HG03060 (cell line): ENCODE measurements around the gene WDR31.
"Not testable (repeated sequence)": the region's sequence is repeated elsewhere in the genome, so short reads cannot be mapped to it uniquely, and the experiment has no call there.

Experiments used
- ATAC-seq: cut with Tn5 transposase; IDR thresholded peaks from one replicate; pipeline ENCODE4 v1.9.1; 2021; ENCODE audit warnings: low read depth, moderate number of reproducible peaks; ENCODE audit not compliant: unreplicated experiment

WDR31 gene

DNA sequence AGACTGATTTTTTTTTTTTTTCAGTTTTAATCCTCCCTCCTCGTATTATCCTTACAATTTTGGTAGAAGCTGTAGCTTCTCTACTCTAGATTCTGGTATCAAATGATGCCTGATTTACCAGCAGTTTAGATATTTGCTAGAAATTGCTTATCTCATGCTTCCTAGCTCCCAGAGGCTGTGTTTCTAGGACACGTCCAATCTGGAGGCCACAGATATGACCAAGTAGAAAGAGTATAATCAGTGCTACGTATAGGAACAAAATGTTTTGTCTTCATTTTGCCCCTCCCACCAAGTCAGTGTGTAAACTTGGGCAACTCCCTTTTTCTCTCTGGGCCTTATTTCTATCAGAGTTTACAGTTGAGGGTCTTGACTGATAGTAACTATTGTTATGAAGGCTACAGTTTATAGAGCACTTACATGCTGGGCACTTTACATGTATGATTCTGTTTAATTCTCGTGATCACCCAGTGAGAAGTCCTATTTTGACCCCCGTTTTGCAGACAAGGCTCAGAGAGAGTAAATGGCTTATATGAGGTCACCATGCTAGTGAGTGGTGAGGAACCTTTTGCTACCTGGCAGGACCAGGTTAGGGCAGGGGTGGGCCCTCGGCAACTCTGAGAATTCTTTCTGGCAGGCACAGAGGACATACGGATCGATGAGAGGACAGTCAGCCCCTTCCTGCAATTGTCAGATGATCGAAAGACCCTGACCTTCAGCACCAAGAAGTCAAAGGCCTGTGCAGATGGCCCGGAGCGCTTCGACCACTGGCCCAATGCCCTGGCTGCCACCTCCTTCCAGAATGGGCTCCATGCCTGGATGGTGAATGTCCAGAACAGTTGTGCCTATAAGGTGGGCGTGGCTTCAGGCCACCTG is 29.1 kb upstream of the WDR31 start:
- ATAC-seq = no peak

GRCh38 chr9:113368348-113368981 is 28.4 kb upstream of the WDR31 start:
- no peak for ATAC-seq

- ATAC-seq = not testable (repeated sequence)
Observed at GRCh38 chr9:113365652-113366051, 25.6 kb upstream of the WDR31 start.

DNA sequence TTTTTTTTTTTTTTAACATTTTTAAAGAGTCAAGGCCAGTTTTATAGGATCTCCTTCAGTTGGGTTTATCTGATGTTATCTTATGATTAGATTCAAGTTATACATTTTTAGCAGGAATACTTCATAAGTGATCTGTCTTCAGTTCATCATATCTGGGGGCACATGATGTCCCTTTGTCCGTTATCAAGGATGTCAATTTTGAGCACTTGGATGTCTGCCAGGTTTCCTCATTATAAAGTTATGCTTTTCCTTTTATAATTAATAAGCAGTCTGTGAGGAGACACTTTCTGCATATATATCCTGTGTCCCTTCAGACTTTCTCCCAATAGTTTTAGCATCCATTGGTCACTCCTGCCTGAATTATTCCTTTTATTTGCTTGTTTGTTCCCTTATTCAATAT is 24.9 kb upstream of the WDR31 start:
- no peak for ATAC-seq

GRCh38 chr9:113363336-113363735 is 23.3 kb upstream of the WDR31 start:
- ATAC-seq = no peak

GRCh38 chr9:113361304-113362018 is 21.4 kb upstream of the WDR31 start:
- ATAC-seq = no peak

DNA sequence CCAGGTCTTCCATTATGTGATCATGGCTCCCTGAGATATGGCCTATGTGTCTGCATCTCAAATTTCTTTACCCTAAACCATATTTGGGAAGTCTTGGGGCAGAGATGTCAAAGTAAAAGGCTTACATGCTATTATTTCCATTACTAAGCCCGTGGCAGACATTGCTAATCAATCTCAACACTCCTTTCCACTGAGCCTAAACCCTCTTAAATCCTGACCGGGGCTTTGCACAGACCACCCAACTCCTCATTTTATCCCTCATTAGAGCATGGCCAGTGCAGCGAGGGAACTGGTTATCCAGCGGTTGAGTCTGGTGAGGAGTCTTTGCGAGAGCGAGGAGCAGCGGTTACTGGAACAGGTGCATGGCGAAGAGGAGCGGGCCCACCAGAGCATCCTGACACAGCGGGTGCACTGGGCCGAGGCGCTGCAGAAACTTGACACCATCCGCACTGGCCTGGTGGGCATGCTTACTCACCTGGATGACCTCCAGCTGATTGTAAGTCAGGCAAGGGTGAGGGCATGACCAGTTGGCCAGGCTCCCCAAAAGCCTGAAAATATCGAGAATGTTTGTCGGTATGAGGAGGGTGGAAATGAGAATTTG is 20.3 kb upstream of the WDR31 start:
- no peak for ATAC-seq

- no peak for ATAC-seq
Observed at GRCh38 chr9:113359385-113359784, 19.3 kb upstream of the WDR31 start.

- no peak for ATAC-seq
Observed at GRCh38 chr9:113356686-113357292, 16.7 kb upstream of the WDR31 start.

DNA sequence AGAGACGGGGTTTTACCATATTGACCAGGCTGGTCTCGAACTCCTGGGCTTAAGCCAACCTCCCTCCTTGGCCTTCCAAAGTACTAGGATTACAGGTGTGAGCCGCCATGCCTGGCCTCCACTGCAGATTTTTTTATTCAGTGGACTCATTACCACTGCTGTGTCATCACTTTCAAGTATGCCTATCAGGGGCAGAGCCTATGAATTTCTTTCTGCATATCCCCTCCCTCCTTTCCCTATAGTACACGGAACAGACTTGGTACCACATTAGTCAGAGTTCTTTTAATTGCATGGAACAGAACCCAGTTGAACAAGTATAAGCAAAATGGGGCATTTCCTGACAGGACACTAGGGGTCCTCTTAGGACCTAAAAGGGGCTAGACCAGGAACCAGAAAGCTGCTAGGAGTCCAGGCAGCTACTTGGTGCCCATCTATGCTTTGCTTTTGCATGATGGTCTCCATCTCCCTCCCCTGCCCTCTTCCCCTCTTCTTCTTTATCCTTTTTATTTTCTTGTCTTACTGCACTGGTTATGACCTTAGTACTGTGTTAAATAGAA is 15.0 kb upstream of the WDR31 start:
- no peak for ATAC-seq

GRCh38 chr9:113352411-113352810 is 12.3 kb upstream of the WDR31 start:
- no peak for ATAC-seq

- ATAC-seq = no peak
Observed at GRCh38 chr9:113352006-113352405, 11.9 kb upstream of the WDR31 start.

DNA sequence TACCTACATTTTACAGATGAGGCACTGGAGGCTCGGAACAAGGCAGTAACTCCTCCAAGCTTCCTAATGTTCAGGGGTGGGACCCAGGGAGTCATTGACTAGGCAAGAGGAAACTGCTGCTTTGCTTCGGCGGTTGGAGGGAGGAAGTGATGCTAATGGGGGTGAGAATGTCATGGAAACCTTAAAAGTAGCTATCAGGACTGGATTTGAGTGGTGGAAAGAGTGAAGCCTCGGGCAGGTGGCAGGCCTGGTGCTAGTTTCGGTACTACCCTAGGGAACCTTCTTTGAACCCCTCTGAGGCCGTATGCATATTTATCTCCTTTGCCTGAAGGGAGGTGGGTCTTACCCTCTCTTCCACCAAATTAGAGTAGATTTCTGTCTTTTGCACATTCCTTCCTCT is 10.9 kb upstream of the WDR31 start:
- ATAC-seq = no peak

DNA sequence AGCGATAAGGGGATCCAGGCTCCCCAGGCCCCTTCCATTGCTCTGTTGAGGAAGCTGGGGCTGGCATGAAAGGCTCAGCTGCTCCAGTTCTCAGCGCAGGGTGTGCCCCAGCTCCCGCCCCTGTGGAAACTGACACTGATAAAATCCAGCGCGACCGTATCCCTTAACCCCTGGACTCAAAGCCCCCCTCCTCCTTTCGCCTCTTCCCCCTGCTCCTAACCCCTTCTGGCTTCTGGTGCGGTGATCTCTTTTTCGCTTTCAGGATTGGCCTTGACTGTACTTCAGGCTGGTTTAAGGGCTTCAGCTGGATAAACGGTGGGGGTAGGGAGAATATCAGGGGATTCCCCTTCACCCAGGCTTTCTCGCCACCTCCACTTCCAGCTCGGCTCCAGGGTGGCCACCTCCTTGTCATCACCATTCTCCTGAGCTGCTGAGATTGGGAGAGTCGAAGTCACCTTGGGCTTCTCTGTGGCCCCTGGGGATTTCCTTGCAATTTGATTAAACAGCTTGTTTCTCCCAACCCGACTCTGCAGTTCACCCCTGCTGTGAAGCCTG is 10.1 kb upstream of the WDR31 start:
- ATAC-seq = no peak

DNA sequence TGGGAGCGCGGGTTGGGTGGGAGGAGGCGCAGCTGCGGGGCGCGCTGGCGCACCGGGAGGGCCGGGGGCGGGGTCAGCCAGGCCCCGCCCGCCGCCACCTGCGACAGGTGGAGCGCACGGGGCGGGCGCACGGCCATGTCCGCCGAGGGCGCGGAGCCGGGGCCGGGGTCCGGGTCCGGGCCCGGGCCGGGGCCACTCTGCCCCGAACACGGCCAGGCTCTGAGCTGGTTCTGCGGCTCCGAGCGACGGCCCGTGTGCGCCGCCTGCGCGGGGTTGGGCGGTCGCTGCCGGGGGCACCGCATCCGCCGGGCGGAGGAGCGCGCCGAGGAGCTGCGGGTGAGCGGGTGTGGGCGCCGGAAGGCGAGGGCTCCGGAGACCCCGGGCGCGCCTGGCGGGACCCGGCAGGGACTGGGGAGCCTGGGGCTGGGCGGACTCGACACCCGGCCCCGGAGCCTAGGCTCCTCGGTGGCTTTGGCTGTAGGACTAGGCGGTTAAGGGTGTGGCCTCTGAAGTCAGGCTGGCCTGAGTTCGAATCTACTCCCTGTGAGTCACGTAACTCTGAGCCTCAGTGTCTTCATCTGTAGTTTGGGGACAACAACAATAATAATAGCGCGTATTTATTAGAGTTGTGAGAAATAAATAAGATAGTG is 9.5 kb upstream of the WDR31 start, which contains the start of gene BSPRY:
Gene BSPRY, plus strand, starts transcription at position 97 of the 650 bp plus-strand sequence. Its CDS starts 39 bp downstream, at position 136.
- no peak for ATAC-seq

- no peak for ATAC-seq
Observed at GRCh38 chr9:113349066-113349444, 9.0 kb upstream of the WDR31 start.

DNA sequence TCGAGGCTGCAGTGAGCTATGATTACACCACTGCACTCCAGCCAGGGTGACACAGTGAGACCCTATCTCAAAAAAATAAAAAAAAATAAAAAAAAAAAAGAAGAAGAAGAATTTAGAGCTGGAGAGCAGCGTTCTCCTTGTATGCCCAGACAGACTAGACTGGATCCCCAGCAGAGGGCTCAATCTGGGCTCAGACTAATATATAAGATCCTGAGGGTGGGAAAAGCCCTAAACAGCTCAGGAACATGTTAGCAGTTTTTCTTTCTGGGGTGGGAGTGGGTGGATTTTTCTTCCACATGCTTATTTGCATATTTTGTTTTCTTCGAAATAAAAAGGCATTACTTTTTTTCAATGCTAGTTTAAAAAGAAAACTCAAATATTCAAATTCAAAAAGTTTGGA is 8.4 kb upstream of the WDR31 start:
- ATAC-seq = no peak

- no peak for ATAC-seq
Observed at GRCh38 chr9:113345671-113346070, 5.6 kb upstream of the WDR31 start.

DNA sequence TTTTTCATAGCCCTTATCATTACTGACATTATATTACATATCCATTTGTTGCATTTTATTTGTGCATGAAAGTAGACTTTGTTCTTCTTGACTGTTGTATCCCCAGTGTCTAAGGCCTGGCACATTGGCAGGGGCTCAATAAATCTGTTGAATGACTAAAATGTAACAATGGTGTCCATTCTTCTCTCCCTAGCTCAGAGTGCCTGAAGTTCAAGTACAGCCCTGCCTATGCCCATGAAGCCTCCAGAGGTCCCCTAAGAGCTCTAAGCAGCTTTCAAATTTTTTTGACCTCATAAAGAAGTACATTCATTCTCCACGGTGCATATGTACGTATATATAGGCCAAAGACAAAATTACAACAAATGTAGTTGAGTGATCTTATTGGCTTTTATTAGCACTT is 5.1 kb upstream of the WDR31 start:
- ATAC-seq = no peak
